ENCODE data around the gene FPR1.

DNA sequence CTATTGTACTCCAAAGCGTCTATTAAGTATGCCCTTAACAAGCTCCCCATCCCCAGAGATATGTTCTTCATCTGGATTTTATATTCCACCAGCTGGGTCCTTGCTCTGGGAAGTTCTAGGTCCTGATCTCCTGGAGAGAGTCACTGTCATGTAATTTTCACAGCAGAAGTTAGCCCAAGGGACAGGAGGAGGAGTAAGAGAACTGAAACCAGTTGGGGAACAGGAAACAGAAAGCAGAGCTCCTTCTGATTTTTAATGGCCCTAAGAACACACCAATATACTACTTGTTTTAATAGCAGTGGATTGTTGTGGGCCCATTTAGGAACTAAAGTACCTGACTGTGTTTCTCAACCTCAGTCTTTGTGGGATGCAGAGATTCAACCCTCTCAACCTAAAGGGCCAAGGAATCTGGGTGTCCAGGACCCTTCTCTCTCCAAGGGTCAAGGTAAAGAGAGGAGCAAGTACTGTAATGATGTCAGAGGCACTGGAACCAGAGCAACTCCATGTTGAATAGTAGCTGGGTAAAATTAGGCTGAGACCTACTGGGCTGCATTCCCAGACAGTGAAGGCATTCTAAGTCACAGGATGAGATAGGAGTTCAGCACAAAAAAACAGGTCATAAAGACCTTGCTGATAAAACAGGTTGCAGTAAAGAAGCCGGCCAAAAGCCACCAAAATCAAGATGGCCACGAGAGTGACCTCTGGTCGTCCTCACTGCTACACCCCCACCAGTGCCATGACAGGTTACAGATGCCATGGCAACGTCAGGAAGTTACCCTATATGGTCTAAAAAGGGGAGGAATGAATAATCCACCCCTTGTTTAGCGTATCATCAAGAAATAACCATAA, 35.2 kb upstream of the FPR1 start:
- TF ChIP-seq, protein P1, sequence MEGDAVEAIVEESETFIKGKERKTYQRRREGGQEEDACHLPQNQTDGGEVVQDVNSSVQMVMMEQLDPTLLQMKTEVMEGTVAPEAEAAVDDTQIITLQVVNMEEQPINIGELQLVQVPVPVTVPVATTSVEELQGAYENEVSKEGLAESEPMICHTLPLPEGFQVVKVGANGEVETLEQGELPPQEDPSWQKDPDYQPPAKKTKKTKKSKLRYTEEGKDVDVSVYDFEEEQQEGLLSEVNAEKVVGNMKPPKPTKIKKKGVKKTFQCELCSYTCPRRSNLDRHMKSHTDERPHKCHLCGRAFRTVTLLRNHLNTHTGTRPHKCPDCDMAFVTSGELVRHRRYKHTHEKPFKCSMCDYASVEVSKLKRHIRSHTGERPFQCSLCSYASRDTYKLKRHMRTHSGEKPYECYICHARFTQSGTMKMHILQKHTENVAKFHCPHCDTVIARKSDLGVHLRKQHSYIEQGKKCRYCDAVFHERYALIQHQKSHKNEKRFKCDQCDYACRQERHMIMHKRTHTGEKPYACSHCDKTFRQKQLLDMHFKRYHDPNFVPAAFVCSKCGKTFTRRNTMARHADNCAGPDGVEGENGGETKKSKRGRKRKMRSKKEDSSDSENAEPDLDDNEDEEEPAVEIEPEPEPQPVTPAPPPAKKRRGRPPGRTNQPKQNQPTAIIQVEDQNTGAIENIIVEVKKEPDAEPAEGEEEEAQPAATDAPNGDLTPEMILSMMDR (IDR thresholded peaks at IDR 0.05; ENCODE audit: insufficient read depth, low read depth, low read length): no peak
- TF ChIP-seq EZH2 (IDR thresholded peaks at IDR 0.05; ENCODE audit: insufficient read depth, low read length): no peak
